ENCODE data around the gene BAIAP2.
"Not testable (repeated sequence)": the region's sequence is repeated elsewhere in the genome, so short reads cannot be mapped to it uniquely, and the experiment has no call there.

Gene BAIAP2

GRCh38 chr17:81147701-81148100 is 112.8 kb downstream of the BAIAP2 start:
- no peak for DNase-seq

- DNase-seq: no peak
Observed at GRCh38 chr17:81148571-81148970, 113.6 kb downstream of the BAIAP2 start.

GRCh38 chr17:81148986-81149533 is 114.1 kb downstream of the BAIAP2 start:
- DNase-seq: no peak

- DNase-seq: no peak
Observed at GRCh38 chr17:81150377-81151077, 115.6 kb downstream of the BAIAP2 start.

GRCh38 chr17:81151278-81151677 is 116.3 kb downstream of the BAIAP2 start:
- DNase-seq: no peak

GRCh38 chr17:81152288-81152828 is 117.4 kb downstream of the BAIAP2 start:
- DNase-seq: no peak

- DNase-seq: peak; percentile 32
Observed at GRCh38 chr17:81153340-81153803, 118.4 kb downstream of the BAIAP2 start.

- not testable (repeated sequence) for DNase-seq
Observed at GRCh38 chr17:81154016-81154415, 119.1 kb downstream of the BAIAP2 start.

- no peak for DNase-seq
Observed at GRCh38 chr17:81154961-81155360, 120.0 kb downstream of the BAIAP2 start.

- no peak for DNase-seq
Observed at GRCh38 chr17:81156866-81157805, 122.2 kb downstream of the BAIAP2 start.

GRCh38 chr17:81157848-81158687 is 123.1 kb downstream of the BAIAP2 start:
- no peak for DNase-seq

- DNase-seq: no peak
Observed at GRCh38 chr17:81158688-81159590, 124.0 kb downstream of the BAIAP2 start.

- DNase-seq: no peak
Observed at GRCh38 chr17:81159611-81160265, 124.8 kb downstream of the BAIAP2 start.

GRCh38 chr17:81160306-81160705 is 125.4 kb downstream of the BAIAP2 start:
- no peak for DNase-seq

GRCh38 chr17:81160747-81161453 is 125.9 kb downstream of the BAIAP2 start:
- DNase-seq: no peak

GRCh38 chr17:81161536-81161935 is 126.6 kb downstream of the BAIAP2 start:
- no peak for DNase-seq

GRCh38 chr17:81161972-81162371 is 127.0 kb downstream of the BAIAP2 start:
- DNase-seq: no peak

GRCh38 chr17:81162491-81162890 is 127.5 kb downstream of the BAIAP2 start:
- DNase-seq: no peak

GRCh38 chr17:81163051-81163695 is 128.2 kb downstream of the BAIAP2 start:
- no peak for DNase-seq

Measured in fibroblast of skin of right quadriceps (primary cell).